Stimulated activated CD4-positive, alpha-beta T cell treated with anti-CD3 and anti-CD28 coated beads, Interleukin-4, amount 100 ng/mL, for 1 hour (primary cell): ENCODE results near the gene KCNIP4.
"Not testable (repeated sequence)": the region's sequence is repeated elsewhere in the genome, so short reads cannot be mapped to it uniquely, and the experiment has no call there.

Experiments
- DNase-seq: peaks from one replicate; pipeline ENCODE4 v3.0.0-alpha.2; 2020

KCNIP4 gene

DNA sequence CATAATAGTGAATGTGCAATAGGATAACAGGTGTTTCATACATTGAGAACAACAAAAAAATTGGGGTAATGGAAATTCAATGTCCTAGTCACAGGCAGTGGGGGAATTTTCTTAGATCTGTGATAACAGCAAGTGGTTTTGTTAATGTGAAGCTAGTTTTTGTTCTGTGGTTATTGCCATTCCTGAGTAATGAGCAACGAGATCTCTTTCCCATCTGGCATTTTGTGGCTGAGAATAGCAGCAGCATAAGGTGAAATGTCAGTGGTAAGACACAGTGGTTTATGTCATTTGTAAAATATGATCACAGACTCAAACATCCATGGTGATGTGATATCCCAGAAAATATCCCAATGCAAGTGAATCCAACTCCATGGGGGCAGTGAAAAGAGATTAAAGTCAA is 497.5 kb downstream of the KCNIP4 start:
- DNase-seq: no peak

DNA sequence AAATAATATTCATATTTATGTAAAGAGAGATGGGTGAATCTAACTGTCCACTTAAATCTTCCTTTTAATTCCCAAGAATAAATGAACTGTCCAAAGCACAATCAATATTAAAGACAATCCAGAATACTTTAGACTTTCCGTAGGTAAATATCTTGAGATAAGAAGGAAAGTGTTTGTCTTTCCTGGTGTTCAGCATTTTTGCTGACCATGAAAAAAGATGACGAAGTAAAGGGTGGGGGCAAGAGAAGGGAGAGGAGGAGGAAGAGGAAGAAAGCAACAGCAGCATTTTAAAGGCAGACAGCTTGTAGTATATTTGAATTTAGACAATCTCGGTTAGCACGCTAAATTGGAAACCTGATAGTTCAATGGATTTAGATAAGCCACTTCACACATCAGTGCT is 498.2 kb downstream of the KCNIP4 start:
- no peak for DNase-seq

DNA sequence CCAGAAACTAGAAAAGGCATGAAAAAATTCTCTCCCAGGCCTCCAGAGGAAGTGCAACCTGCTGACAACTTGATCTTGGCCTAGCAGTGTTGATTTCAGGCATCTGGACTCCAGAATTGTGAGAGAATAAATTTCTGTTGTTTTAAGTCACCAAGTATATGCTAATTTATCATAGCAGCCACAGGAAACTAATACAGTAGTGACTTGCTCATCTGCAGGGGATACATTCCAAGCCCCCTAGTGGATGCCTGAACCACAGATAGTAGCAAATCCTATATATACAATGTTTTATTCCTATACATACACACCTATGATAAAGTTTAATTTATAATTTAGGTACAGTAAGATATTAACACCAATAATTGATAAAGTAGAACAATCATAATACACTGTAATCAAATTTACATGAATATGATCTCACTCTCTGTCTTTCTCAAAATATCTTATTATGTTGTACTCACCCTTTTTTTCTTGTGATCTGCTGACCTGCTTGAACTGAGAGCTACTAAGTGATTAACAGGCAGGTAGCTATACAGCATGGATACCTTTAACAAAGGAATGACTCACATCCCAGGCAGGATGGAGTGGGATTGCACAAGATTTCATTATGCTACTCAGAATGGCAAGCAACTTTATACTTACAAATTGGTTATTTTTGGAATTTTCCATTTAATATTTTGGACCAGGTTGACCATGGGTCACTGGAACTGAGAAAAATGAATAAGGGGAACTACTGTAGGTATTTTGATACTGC is 501.1 kb downstream of the KCNIP4 start:
- no peak for DNase-seq

DNA sequence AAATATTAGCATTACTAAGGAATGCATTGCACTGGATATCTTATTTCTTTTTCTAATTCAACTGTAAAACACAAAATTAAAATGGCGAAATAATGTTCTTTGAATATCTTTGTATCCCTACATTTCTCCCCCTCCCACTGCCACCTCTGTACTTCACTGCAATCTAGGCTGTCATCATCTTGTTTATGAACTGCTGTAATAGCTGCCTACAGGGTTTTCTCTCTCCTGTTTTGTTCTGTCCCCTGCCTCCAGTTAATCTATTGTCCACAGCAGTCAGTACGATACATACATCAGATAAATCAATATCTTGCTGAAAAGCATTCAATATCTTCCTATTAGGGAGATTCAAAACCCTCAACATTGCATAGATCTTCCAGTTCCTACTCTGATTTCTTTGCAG is 528.4 kb downstream of the KCNIP4 start:
- DNase-seq: no peak

DNA sequence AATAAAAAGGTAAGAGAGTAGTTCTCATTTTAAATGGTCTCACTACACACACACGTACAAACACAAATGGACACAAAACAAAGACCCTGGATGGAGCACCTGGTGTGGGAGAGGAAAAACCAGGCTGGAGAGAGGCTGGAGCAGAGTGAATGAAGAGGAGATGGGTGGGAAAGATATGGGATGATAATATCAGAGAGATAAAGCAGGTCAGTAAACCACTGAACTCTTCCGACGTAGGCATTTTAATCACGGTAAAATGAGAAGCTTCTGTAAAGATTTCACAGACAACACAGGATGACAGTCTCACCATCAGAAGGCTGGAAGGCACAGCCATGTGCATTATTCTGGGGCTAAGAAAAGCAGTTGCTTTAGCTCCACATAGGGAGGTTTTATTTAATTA is 532.8 kb downstream of the KCNIP4 start:
- no peak for DNase-seq

DNA sequence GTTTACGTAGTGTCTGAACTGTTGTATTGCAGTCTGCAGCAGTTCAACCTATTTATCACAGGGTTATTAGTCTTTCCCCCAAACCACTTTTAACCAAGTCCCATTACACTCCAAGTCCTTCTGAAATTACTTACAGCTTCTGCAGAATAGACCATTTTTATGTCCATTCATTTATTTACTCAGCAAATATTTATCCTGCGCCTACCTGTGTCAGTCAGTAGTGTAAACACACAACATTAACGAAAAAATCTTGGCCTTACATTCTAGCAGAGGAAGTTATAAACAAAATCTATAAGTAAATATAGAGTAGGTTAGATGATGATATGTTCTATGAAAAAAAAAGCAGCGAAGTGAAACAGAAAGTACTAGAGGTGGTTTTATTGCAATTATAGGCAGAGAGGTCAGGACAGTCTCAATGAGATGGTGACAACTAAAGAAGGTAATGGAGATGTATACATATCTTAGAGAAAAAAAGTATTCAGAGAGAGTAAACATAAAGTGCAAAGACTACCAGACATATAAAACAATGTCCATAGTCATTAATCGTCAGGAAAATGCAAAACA is 534.7 kb downstream of the KCNIP4 start:
- no peak for DNase-seq

DNA sequence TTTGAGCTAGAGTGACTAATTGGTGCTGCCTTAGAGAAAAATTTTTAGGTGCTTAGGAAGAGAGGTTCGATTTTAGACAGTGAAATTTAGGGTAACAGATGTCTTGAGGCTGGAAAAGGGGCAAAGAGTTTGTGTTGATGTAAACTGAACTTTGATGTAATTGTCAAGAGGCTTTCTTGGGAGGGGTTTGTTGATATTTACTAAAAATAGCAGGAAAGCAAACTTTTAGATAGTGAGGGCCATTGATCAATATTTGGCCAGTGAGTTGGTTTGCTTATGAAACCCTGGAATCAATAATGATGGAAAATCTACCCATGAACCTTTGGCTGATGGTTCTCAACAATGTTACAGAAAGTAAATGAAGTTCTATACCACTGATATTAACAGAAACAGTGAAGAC is 537.5 kb downstream of the KCNIP4 start:
- DNase-seq: no peak

DNA sequence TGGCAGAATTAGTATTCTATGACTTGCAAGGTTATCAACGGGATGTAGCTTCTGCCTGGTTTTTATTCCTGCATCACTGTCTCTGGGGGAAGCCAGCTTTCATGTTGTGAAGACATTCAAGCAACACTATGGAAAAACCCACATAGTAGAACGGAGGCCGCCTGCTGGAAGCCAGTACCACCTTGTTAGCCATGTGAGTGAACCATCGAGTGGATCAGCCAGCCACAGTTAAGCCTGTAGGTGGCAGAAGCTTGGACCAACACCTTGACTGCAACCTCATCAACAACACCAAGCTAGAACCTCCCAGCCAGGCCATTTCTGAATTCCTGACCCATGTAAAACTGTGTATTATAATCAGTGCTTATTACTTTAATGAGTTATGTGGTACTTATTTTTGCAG is 538.2 kb downstream of the KCNIP4 start:
- DNase-seq: no peak

DNA sequence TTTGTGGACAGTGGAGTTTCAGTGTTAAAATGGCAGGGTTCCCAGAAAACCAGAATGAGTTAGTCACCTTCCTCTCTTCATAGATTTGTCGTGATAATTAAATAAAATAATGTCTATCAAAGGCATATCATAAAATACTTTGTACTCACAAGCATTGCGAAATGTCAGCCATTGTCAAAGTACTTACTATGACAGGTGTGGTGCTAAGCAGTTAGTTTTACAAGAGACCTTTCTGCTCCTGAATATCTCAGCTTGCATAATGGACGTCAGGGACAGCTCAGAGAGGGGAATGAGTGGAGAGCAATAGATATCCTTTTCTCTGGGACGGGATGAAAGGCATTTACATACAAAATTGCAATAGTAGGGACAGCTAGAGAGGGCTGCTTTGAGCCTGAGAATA is 560.9 kb downstream of the KCNIP4 start:
- no peak for DNase-seq

DNA sequence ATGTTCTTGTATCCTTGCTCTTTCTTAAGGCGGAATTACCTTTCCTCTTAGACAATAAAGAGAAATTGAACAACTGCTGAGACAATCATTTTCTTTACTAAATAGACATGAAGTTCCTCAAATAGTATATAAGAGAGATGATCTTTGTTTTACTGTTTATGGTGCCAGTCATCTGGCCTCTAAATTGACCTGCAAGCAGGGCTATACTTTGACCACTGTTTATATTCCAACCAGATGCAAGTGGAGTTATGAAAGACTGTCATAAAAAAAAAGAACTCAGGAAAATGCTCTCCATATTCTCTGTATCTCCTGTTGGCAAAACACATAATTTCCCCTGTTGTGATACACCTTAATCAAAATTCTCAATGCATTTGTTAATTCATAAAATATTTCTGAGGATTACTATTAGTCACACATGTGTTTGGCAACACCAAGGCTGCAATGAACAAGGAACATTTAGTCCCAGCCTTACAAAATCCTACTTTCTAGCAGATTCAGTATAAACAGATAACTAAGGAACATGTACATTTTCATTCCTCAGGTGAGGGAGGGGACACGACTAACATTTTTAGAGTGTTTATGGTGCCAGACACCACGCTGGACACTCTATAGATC is 562.3 kb downstream of the KCNIP4 start:
- no peak for DNase-seq

DNA sequence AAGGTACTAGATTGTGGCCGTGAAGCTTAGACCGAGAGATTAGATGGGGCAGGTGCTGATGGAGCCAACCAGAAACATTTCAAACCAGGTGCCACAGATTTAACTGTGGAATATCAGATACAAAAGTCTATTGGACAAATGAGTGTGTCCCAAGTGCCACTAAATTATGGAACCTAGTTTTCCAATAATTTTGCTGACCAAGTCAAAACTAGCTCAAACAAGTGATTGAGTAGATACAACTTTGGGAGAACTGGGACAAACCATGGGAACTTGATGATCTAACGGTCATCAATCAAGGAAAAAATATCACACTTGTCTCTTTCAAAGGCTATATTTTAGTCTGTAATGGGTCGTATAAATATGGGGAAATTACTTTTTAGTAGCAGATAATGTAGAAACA is 562.9 kb downstream of the KCNIP4 start:
- no peak for DNase-seq

DNA sequence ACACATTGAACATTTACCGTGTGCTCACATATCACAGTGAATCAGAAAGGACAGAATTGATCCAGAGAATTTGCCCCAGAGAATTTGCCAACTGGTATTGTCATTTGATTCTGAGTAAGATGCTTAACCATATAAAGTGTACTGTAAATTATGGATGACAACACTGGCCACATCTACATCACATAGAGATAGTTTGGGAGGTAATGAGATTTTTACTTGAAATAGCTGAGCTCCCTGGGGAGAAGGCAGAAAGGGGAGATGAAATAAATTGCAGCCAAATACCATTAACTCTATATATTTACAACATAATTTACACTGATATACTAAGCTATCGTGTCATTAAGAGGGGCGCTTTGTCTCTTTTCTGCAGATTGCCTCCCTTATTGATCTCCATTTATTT is 564.0 kb downstream of the KCNIP4 start:
- DNase-seq: no peak

DNA sequence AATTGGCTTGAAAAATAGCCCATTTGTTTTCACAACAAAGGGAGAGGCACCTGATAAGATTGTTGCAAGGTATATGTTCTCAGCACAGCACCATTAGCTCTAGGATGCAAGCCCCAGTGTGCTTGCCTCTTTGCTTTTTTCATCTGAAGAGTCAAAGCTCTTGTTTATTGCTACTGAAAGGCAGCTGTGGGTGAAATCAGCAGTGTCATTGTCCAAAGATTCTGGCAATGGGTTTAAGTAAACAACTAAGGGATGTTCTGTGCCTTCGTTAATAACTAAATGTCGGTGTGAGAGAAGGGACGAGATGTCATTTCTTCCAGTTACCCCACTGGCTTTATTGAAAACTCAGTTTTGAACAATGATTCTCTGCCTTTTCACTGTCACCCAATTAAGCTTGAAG is 567.7 kb downstream of the KCNIP4 start:
- DNase-seq: no peak

DNA sequence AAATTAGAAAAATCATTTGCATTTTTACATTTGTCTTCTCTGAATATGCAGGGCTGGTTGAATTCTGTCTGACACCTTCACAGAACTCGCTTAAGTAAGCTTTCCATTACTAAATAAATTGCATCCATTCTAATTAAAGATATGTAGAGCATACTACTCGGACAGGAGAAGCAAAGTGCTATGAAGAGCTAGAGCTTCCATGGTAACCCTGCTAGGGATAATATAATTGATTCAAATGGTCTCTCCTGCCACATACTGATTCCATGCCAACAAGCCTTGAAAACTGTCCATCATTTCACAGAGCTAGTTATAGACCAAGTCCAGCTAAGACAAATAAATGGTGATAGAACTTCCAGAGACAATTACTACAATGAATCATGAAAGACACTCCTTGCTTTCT is 571.5 kb downstream of the KCNIP4 start:
- no peak for DNase-seq

DNA sequence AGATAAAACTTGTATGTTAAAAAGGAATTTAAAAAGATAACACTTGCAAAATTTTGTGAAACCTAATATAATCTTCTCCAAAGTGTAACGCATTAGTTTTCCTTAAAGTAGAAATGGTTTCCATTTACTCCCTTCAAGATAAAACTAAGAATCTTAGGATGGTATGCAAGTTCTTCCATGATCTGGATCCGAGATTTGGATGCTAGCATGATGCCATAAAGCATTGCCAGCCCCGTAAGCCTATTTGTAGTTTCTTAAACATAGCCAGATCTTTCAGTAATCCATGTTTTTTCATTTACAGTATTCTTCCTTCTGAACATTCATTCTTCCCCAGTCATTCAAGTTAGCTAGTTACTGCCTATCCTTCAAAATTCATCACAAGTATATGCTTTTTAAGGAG is 572.4 kb downstream of the KCNIP4 start:
- no peak for DNase-seq

DNA sequence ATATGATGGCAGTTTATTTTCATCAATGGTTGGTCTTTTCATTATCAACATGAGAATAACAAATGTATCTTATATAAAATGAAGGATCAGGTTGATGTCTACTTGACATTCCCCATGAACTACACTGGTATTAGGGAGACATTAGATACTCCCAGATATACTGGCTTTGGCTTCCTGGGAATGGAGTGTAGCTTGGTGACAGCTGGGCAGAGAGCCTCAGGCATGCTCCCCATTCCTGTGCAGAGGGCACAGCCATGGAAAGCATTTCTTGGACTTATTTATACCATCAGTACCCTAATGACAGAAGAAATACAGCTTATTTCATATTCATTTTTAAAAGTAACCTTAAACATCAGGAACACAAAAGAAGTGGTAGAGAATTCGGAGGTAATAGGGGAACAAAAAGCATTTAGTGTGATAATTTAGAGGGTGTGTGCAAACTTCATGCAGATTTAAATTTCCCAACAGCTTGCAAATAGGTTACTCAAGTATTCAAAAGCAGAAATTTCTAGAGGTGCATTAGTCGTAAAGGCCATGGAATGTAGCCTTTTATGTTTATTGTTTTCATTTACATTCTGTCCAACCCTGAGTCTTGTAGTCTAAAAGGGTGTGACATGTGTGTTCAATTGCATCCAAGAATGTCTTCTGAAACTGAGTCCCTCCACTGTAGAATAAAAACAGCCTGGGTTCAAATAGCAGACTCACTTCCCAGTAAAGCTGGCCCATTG is 573.8 kb downstream of the KCNIP4 start:
- no peak for DNase-seq

DNA sequence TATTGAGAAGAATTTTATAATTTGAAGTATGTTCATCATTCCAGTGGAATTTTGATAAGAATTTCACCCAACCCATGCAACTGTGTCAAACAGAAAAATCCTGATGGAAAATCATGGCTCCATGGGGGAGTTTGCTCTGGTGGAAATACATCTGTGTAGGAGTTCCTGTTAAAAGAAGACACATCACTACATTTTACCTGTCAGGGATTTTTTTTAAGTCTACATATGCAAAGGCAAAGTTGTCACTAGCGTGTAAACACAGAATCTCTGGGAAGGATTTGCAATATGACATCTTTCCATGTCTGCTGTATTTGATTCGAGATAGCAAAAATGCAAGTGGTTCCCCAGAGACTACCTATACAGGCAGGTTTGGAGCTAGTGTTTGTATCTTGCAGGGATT is 581.0 kb downstream of the KCNIP4 start:
- DNase-seq: no peak

DNA sequence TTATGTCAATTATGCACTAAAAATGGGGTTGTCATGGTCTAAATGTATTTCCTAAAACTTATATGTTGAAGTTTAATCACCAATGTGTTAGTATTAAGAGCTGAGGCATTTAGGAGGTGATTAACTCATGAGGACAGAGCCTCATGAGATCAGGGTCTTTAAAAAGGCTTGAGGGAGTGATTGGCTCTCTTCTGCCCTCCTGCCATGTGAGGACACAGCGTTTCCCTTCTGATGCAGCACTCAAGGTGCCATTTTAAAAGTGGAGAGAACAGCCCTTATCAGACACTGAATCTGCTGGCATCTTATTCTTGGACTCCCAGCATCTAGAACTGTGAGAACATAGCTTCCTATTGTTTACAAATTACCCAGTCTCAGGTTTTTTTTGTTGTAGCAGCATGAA is 581.7 kb downstream of the KCNIP4 start:
- DNase-seq: no peak

DNA sequence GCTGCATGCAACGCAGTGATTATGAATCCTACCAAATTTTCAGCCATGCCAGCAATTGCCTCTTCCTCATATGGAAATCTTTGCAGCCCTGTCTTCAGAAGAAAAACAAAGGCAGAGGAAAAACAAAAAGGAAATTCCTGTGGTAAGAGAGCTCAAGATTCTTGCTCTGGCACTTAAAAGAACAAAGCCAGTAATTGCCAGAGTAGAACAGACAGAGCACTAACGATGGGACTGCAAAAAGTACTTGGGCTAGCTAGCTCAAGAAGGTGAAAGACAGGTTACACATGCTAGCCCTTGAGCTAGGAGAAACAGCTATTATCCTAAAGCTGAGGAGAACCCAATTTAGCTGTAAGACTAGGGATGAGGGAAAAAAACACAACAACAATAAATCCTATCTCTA is 582.3 kb downstream of the KCNIP4 start:
- DNase-seq: no peak

DNA sequence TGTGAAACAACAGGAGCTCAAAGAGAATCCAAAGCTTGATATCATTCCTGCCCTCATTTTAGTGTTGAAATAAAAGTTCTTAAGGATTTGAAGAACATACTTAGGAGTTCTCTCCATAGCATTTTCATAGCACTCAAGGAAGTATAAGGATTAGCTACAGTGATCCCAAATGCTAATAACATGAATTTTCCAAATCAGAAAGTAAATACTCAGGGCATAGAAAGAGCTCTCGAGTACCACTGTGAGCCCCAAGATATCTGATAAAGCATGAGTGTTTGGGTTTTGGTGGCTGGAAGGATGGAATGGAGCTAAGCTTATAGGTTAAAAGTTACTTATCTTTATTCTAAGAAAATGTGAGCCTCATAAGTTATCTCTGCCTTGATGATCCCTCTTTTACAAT is 584.9 kb downstream of the KCNIP4 start:
- DNase-seq: no peak

DNA sequence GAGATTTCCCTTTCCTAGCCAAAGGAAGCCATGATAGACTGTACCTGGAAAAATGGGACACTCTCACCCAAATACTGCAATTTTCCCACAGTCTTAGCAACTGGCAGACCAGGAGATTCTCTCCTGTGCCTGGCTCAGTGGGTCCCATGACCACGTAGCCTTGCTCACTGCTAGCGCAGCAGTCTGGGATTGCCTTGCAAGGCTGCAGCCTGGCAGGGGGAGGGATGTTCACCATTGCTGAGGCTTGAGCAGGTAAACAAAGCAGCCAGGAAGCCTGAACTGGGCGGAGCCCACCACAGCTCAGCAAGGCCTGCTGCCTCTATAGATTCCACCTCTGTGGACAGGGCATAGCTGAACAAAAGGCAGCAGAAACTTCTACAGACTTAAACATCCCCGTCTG is 596.2 kb downstream of the KCNIP4 start:
- not testable (repeated sequence) for DNase-seq

DNA sequence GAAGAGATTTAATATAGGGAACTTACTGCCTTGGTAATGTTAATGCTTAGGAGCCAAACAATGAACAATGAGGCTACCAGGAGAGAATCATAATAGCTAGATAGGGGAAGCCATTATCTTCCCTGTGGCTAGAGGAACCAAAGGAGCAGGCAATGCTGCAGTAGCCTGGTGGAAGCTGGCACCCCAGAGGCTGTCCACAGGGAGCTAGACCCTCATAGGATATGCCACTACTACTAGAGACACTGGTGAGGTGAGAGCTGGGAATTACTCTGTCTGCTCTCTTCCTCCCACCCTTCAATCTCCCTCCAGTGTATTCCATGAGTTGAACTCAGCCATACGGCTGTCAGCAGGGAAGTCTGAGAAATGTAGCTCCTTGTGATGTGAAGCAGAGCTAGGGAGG is 601.4 kb downstream of the KCNIP4 start:
- DNase-seq: no peak

DNA sequence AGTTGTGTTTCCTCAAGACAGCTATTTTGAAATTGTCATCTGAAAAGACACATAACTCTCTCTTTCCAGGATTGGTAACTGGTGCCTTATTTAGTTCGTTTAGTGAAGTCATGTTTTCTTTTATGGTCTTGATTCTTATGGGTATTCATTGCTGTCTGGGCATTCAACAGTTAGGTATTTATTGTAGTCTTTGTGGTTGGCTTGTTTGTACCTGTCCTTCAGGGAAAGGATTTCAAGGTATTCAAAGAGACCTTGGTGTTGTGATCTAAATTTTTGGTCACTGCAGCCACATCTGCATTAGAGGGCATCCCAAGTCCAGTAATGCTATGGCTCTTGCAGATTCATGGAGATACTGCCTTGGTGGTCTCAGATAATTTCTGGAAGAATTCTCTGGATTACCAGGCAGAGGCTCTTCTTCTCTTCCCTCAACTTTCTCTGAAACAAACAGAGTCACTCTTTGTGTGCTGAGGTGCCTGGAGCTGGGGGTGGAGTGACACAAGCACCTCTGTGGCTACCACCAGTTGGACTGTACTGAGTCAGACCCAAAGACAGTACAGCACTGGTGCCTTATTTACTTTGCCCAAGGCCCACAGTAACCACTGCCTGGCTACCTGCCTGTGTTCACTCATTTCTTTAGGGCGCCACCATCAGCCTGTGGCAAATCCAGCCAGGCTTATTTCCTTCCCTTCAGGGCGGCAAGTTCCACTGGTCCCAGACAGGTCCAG is 620.4 kb downstream of the KCNIP4 start:
- no peak for DNase-seq
